Activated CD8-positive, alpha-beta memory T cell treated with anti-CD3 and anti-CD28 coated beads for 36 hours (primary cell): ENCODE measurements around the gene TFAM. TPM values are rescaled to one million over a fixed set of nuclear protein-coding genes. Genes with fewer than 3 reads are reported as not detected.

Experiments used
- CTCF ChIA-PET: fragments of 350-600 bp; sonication (Branson Sonifier 250); formaldehyde crosslinking; loops from one replicate; lab custom pipeline; 2021; ENCODE audit warnings: antibody characterized with exemption; lab: Charles Lee
- POLR2A ChIA-PET: fragments of 350-600 bp; sonication (Branson Sonifier 250); formaldehyde crosslinking; loops from one replicate; lab custom pipeline; 2021; ENCODE audit warnings: antibody characterized with exemption; lab: Charles Lee
- total RNA-seq, 2 experiments: library from RNA; stranded (reverse); gene quantifications; one replicate each; pipeline ENCODE4 v1.2.3, GENCODE V29; 2021

The TFAM gene
- total RNA-seq: 100 to 1,000 TPM; 133 to 135 TPM

DNA sequence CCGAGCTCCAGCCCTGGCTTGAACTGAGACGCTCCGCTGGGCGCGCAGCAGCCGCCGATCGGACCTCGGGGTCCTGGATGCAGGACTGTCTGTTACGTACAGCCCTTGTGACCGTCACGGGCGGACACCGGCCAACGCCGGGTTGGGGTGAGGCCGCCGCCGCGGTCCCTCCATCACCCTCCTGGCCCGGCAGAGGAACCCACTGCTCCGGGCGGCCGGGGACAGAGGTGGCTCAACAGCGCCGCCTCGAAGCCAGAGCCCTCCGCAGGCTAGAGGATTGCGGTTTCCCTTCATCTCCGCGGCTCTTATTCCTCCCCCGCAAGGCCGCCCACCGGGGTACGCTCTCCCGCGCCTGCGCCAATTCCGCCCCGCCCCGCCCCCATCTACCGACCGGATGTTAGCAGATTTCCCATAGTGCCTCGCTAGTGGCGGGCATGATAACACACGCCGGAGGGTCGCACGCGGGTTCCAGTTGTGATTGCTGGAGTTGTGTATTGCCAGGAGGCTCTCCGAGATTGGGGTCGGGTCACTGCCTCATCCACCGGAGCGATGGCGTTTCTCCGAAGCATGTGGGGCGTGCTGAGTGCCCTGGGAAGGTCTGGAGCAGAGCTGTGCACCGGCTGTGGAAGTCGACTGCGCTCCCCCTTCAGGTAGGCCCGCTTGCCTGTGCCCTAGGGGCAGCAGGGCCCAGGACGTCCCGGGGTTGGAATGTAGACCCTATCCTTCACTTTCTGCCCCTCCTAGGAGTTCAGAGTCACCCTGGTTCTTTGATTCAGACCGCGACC is at the start of gene TFAM:
Gene TFAM (plus strand): TSS at position 412 of the 785 bp plus-strand sequence. CDS start 138 bp downstream, at position 550.
- ChIA-PET POLR2A (interaction anchor here (0.8 to 1.0 kb wide), 2 partner anchors 50 to 117 kb away, joined by 7 to 13 read pairs; partner anchors contain the start of genes CISD1 and UBE2D1), CTCF (interaction anchor here (0.7 to 2.4 kb wide), 7 partner anchors 9 to 116 kb away, joined by 3 to 11 read pairs (median 4); partner anchors contain the start of gene CISD1)

DNA sequence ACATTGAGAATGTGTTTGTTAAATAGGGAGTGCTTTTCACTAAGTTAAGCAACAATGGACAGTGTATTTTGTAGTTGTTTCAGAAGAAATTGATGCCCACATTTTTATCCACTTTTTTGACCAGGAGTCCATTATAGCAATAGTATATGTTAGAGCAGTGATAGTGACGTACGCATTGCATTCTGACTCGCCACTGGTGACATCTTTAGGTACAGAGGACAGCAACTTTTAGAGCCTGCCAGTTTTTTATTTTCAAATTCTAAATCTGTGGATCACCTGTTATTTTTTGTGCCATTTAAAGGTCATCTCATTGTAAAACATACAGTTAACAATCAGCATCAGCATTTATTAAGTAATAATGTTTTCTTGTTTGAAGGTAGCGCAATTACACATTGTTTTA is 49.0 kb upstream of the TFAM start:
- ChIA-PET CTCF (interaction anchor here (0.8 kb wide), 1 partner anchor 48 kb away, joined by 3 read pairs; no protein-coding TSS in a partner anchor), POLR2A (interaction anchor here (2.1 kb wide), 1 partner anchor 68 kb away, joined by 11 read pairs; the partner anchor contains the start of genes CISD1 and IPMK)

DNA sequence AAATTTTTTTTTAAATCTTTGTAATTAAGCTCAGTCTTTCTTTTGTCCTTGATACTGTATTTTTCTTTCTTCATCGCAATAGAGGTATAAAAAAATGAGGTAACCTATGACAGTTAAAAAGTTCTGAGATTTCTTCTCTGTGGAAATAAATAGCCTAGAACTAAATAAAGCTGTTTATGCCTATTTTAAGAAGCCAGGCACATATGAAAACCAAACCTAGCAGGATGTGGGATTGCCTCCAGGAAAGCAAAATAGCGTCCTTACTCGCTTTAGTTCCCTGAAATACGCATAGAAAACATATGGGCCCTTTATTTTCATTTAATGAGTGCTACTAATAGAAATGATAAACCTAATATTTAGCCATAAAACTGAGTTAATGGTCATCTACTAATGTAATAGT is 43.8 kb upstream of the TFAM start:
- CTCF ChIA-PET: no interaction called here
- POLR2A ChIA-PET: no interaction called here

DNA sequence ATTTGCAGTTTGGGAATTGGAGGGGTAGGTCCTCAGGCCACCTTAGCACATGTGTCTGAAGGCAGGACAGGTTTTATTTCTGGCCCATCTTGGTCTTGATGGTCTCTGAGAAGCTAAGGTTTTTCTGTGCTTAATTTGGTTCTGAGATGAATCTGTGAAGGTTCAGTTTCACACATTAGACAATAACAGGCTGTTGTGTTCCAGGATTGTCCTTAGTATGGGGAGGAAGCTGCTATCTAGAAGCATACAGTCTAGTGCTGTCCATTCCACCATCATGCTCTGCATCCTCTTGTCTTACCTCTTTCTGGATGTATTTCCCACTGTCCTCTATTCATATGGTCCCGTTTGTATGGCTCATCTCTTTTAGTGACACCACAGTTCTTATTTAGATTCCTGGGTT is 43.3 kb upstream of the TFAM start:
- CTCF ChIA-PET: no interaction called here
- POLR2A ChIA-PET: no interaction called here

DNA sequence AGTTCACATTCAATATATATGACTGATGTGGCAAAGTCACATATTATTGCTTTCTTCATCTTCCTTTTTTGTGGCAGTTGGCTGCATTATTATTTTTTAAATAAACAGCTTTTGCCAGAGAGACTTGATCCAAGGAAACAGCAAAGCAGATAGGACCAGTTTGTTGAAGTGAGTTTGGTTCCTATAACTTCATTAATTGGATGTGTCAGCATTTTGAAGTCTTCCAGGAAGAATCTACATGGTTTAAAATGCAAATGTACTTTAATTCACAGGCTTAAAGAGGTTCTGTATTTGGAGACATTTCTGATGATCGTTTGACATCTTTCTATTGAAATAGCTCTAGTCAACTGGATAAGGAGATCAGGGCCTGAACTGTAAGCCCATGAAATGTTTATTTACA is 37.2 kb upstream of the TFAM start:
- POLR2A ChIA-PET: no interaction called here
- CTCF ChIA-PET: no interaction called here

DNA sequence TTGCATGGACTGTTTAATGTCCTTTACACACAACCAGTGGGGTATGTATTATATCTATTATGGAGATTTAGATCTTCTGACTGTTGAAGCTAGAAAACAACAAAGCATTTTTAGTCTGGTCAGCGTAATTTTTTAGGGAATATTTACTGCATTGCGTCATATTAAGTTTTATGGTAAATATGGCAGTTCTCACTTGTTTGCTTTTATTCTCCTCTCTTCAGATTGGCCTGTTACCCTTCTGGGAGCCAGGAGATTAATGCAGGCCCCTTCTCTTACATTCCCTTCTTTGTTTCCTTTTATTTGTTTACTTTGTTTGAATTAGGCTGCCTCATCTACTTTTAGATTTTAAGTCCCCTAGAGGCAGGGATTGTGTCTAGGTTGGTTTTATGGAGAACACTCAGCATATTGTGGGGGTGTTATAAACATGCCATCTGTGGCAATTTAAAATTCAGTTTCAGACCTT is 36.6 kb upstream of the TFAM start:
- POLR2A ChIA-PET: no interaction called here
- CTCF ChIA-PET: no interaction called here

DNA sequence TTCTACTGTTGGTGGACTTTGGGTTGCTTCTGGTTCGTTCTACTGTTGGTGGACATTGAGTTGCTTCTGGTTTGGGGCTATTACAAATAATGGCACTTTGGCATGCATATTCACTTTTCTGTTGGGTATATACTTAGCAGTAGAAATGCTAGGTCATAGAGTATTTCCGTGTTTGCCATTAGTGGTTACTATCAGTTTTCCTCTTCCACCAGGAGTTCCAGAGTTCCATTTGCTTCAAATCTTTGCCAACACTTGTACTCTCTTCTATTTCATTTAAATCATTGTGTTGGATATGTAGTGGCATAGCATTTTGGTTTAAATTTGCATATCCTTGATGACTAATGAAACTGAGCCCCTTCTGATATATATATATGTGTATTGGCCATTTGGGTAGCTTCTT is 35.2 kb upstream of the TFAM start:
- ChIA-PET POLR2A (no interaction called here), CTCF (no interaction called here)

DNA sequence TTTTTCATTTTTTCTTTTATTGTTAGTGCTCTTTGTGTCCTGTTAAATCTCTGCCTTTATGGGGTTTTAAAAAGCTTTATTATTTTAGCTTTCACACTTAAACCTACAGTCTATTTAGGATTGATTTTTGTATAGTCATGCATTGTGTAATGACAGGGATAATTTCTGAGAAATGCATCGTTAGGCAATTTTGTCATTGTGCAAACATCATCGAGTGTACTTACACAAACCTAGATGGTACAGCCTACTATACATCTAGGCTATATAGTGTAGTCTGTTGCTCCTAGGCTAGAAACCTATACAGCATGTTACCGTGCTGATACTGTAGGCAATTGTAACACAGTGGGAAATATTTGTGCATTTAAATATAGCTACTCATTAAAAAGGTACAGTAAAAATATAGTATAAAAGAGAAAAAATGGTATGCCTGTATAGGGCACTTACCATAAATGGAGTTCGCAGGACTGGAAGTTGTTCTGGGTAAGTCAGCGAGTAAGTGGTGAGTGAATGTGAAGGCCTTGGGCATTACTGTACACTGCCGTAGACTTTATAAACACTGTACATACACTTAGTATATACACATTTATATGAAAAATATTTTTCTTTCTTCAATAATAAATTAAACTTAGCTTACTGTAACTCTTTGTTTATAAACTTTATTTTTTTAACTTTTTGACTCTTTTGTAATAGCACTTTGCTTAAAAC is 34.4 kb upstream of the TFAM start:
- ChIA-PET POLR2A (no interaction called here), CTCF (no interaction called here)

DNA sequence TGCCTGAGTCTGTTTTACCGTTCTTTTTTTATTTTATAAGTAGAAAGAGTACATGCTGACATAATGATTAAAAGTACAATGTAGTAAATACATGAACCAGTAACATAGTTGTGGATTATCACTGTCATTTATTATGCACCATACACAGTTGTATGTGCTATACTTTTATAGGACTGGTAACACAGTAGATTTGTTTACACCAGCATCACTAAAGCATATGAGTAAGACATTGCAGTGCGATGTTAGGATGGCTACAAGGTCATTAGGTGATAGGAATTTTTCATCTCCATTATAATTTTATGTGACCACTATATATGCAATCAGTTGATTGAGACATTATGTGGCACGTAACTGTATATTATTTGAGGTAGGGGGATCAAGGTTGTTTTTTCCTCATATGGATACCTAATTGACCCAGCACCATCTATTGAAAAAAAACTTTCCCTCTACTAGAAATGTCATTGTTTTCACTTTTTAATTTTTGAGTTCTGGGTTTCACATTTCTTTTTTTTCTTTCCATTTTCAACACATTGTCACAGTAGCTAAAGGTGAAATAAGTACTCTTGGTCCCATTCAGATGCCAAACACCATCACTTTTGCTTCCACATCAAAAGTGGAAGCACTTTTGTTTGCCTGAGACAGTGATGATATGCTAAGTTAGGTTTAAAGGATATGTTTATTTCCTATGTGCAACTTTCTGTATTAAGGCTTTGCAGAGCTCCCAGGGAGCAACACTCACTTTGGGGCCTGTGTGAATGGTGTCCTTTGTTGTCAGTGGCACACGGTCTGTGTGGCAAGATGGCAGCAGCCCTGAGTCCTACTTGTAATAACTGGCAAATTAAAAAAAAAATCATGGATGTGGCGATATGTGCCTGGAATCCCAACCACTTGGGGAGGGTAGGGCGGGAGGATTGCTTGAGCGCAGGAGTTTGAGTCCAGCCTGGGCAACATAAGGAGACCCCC is 33.3 kb upstream of the TFAM start:
- CTCF ChIA-PET: no interaction called here
- POLR2A ChIA-PET: no interaction called here

DNA sequence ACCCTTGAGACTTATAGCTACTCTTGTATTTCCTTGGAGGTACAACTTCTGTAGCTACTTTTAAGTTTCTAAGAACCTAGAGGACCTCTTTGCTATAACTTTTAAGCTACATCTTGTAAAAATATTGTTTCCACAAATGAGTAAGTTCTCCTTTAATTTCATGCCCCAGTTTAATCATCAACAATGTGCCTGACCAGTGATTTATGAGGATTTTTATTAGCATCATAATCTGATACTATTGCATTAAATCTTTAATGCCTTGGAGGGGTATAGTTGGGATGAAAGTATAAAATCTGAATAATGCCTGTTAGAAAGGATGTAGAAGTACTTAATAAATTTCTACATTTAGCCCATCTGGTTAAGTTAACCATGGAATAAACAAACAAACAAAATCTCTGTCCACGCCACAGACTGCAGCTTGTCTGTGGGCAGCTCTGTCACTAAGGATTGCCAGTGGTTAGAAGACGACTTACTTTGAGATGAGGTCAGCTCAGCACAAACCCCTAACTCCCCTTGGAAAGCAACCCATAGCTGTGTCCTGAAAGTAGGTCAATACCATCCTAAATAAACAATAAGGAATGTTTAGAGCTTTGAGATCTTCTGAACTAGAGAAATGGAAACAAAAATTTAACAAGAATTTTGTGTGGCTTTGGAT is 32.1 kb upstream of the TFAM start:
- ChIA-PET POLR2A (no interaction called here), CTCF (no interaction called here)

DNA sequence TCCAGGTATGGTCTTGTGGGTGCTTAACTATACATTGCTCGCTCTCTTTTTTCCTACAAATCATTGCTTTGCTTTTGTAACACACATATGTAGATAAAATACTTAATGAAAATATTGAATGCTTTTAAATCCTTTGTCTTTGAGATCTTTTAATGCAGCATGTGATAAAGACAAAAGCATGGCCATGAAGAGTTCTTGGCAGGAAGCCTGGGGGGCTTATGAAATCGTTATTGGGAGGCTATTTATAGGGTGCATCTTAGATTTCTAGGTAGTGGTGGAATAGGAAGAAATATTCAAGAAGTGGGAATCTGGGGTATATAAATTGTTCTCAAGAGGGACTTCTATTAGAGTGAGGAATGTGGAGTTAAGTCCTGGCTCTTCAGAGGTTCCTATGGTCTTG is 28.5 kb upstream of the TFAM start:
- CTCF ChIA-PET: no interaction called here
- POLR2A ChIA-PET: no interaction called here

DNA sequence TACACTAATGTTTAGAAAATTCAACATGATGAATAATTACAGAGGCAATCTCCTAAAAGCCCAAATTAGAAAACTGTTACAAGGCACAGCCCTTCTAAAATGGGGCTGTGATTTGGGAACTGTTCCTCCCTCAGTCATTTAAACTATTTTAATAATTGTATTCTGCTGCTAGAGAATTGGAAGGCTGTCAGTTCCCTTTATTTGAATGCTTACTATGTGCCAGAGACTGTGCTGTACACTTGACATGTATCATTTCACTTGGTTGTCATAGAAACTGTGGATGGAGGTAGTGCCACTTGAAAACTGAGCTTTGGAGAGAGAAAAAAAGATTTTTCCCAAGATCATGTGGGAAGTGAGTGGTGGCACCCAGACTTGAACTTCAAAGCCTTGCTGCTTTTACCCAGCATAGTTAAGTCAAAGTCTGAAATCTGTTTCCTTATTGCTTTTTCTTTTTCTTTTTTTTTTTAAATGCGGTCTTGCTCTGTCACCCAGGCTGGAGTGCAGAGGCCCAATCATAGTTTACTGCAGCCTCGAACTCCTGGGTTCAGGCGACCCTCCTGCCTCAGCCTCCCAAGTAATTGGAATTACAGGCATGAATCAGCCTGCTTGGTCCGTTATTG is 26.8 kb upstream of the TFAM start:
- ChIA-PET POLR2A (no interaction called here), CTCF (no interaction called here)

DNA sequence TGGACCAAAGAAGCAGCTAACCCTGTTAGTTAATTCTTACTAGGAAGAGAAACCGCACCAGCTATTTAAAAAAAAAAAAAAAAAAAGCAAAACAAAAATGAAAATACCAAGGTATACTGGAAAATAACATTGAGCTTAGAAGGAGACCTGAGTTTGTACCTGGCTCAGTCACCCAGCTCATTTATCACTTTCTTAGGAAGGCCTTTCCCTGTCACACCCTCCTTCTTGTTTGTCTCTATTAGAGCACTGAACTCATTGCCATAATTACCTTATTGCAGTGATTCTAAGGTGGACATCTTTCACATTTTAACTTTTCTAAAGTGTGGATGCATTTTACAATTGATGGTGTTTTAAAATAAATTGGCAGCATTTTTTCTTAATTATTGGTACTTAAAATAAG is 26.3 kb upstream of the TFAM start:
- ChIA-PET POLR2A (no interaction called here), CTCF (no interaction called here)

DNA sequence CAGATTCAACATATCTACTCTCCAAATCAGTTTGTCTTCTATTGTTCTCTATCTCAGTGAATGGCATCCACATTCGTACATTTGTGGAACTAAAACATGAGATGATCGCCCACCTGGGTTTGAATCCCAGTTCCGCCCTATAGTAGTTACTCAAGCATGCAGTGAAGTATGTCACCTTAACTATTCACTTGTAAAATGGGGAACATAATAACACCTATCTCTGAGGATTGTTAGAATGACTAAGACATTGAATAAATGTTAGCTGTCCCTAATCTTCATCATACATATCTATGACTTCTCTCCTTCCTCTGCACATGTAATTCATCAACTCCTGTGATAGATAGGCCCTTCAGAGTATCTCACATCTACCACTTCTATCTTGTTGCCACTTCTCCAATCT is 25.7 kb upstream of the TFAM start:
- ChIA-PET POLR2A (no interaction called here), CTCF (no interaction called here)

DNA sequence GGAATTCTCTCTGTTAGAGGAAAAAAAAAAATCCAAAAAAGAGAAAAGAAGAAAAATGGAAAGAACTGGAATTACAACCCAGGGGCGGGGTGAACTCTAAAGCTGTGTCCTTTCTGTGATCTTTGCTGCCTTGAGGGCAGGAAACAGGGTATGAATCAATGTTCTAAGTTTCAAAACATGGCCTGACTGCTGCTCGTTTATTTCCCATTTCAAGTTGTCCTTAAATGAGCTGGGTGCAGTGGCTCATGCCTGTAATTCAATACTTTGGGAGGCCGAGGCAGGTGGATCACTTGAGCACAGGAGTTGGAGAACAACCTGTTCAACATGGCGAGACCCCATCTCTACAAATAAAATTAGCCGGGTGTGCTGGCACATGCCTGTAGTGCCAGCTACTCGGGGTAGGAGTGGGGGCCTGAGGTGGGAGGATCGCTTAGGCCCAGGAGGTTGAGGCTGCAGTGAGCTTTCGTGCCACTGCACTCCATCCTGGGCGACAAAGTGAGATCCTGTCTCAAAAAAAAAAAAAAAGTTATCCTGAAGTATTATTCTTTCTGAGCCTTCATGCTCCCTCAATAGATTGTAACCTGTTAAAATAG is 24.7 kb upstream of the TFAM start:
- ChIA-PET CTCF (interaction anchor here (0.6 kb wide), 1 partner anchor 1655 kb away, joined by 3 read pairs; no protein-coding TSS in a partner anchor), POLR2A (no interaction called here)

DNA sequence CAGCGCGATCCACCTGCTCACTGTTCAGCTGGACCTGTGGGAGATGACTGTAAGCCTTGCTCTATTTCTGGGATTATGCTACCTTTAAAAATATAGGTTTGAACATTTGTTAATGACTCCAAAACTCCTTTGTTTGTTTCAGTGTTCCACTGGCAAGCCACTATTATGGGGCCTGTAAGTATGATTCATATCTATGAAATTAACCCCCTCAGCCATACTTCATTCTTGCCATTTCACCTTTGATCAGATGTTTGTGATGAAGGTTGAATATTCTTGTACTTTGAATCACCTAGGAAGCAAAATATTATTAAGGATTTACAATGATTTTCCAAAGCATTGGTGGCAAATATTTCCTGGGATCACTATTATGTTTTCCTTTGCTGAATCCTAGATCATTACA is 23.9 kb upstream of the TFAM start:
- CTCF ChIA-PET: no interaction called here

DNA sequence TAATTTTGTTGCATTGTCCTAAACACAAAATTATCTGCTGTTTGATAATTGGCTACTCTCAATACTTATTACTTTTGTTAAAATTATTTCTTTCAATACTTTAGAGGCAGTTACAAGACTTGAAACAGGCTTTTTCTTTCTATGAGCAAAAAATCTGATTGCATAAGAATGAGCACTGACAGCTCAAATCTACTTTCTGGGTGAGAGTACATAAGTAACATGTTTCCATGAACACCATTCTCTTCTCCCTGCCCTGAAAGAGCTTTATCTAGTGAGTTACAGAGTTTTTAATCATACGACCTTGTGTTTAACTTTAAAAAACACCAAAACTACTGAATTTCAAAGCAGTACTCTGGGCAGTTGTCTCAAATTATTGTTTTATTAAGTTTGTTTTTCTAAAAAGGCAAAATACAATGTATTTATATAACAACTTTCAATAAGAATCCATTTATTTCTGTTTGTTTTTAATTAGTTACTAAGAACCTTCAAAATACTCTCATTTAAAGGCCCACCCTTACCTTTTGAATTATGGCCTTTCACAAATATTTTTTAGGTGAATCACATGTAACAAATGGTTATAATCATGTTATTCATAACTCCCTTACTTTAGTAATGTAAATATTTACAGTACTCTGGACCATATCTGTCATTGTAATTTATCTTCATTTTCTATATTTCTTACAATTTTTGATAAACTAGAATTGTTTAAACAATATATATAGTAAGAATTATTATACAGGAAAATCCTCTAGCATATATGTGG is 23.0 kb upstream of the TFAM start:
- ChIA-PET POLR2A (no interaction called here), CTCF (no interaction called here)

More for the DNA sequence above, 23.9 kb upstream of the TFAM start:
- POLR2A ChIA-PET: no interaction called here
